Body of pancreas (tissue), 4 donors: ENCODE results near the gene CENPC. TPM values are rescaled to one million over a fixed set of nuclear protein-coding genes. Genes with fewer than 3 reads are reported as not detected.

ENCODE experiments used
- ATAC-seq: fragments of 150-250 bp; one replicate; pipeline ENCODE4 v1.9.1; 2016
- DNase-seq, 4 donors: peaks; one replicate each; pipeline ENCODE4 v3.0.0-alpha.2; 2019
- H3K27ac ChIP-seq, 4 donors: fragments of 200-600 bp; sonication (generic); 1 replicate in 3 of 4; 2 replicates in 1 of 4; pipeline versions ENCODE4 v1.5.1 to v1.6.1; 2016 to 2019; ENCODE audit warnings: mild to moderate bottlenecking in 1 of 4, mixed read lengths in 1 of 4, moderate library complexity in 1 of 4
- H3K27me3 ChIP-seq, 2 donors: fragments of 200-600 bp; sonication (generic); one replicate each; pipeline ENCODE4 v1.6.0; 2016; ENCODE audit warnings: mild to moderate bottlenecking in 1 of 2
- H3K36me3 ChIP-seq, 2 donors: fragments of 200-600 bp; sonication (generic); replicated peaks in 1 of 2; 2 replicates each; pipeline ENCODE4 v1.5.1; 2016; ENCODE audit warnings: low read depth in 2 of 2; ENCODE audit not compliant: insufficient read depth in 1 of 2
- H3K4me1 ChIP-seq: fragments of 200-600 bp; sonication (generic); one replicate; pipeline ENCODE4 v1.6.0; 2016
- H3K4me3 ChIP-seq, 2 donors: fragments of 200-600 bp; sonication (generic); 1 replicate in 1 of 2; 2 replicates in 1 of 2; pipeline ENCODE4 v1.5.1; 2016 to 2019
- H3K9me3 ChIP-seq, 3 donors: fragments of 200-600 bp; sonication (generic); 1 replicate in 2 of 3; 2 replicates in 1 of 3; pipeline ENCODE4 v1.5.1; 2016
- POLR2A ChIP-seq, 3 donors: fragments of 450-650 bp; IDR thresholded peaks; one replicate each; pipeline ENCODE4 v1.6.1; 2016; ENCODE audit warnings: antibody characterized with exemption in 3 of 3, mild to moderate bottlenecking in 2 of 3
- WGBS, 2 donors: methylation state at CpG; one replicate each; pipeline ENCODE4 v1.1.5; 2017; 5-methylcytosine and 5-hydroxymethylcytosine counted together
- intact Hi-C: fragments of 100-400 bp; cut with DNase I; formaldehyde crosslinking; loops from one replicate; pipeline ENCODE4 v1.15.1; 2023
- total RNA-seq, 2 donors: library from RNA; depleted of rRNA; stranded (reverse); fragments of >200 nt; gene quantifications; one replicate each; pipeline ENCODE4 v1.1.0, GENCODE V29; 2016
- TF ChIP-seq, protein P1 (sequence below), 7 experiments: fragments of 450-650 bp in 4 of 7; fragments of 200-600 bp in 3 of 7; sonication (generic) in 3 of 7; IDR thresholded peaks; one replicate each; pipeline ENCODE4 v1.5.1; 2016 to 2019; ENCODE audit warnings: antibody characterized with exemption in 7 of 7

CENPC gene
- total RNA-seq, 2 donors from 2014 or later, result 36.8 to 44.5 TPM

DNA sequence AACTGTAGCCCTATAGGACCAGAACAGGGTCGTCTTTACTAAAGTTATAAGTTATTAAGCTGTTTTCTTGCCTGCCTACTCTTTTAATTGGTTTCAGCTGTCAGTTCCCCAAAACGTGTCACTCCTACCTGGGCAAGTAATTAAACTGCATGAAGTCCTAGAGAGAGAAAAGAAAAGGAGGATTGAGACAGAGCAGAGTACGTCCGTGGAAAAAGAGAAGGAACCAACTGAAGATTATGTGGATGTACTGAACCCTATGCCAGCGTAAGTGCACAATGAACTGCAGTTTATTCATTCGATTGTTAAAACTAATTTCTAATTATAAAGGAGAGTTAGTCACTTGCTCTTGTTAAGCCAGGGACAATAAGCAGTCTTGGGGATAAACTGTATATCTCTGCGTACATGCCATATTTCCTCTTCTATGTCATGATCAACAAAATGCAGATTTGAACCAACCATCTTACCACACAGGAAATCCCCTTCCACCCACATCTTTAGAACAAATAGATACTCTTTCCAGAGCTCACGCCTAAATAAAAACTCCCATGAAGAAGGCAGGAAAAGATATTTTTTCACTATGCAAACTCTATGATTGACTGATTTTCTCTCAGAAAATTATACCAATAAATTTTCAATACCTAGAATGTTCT, 36.0 kb upstream of the CENPC start:
- ATAC-seq, result no peak
- intact Hi-C loops, result no loop called here
- H3K27me3 ChIP-seq, result no peaks in the 10 kb centered on the region
- peaks cover 18% of the 10 kb centered on the region for H3K4me1 ChIP-seq
- WGBS, 2 donors, result 64 to 81% methylated on average over 8 of the region's 8 CpGs
- DNase-seq, result no peak
- TF ChIP-seq, protein P1, sequence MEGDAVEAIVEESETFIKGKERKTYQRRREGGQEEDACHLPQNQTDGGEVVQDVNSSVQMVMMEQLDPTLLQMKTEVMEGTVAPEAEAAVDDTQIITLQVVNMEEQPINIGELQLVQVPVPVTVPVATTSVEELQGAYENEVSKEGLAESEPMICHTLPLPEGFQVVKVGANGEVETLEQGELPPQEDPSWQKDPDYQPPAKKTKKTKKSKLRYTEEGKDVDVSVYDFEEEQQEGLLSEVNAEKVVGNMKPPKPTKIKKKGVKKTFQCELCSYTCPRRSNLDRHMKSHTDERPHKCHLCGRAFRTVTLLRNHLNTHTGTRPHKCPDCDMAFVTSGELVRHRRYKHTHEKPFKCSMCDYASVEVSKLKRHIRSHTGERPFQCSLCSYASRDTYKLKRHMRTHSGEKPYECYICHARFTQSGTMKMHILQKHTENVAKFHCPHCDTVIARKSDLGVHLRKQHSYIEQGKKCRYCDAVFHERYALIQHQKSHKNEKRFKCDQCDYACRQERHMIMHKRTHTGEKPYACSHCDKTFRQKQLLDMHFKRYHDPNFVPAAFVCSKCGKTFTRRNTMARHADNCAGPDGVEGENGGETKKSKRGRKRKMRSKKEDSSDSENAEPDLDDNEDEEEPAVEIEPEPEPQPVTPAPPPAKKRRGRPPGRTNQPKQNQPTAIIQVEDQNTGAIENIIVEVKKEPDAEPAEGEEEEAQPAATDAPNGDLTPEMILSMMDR (IDR thresholded peaks at IDR 0.05), result no peak
- no peak for TF ChIP-seq POLR2A (IDR thresholded peaks at IDR 0.05)
- no peak overlapping the region for H3K27ac ChIP-seq
- H3K36me3 ChIP-seq, result no peaks in the 10 kb centered on the region
- H3K4me3 ChIP-seq, result no peak overlapping the region
- H3K9me3 ChIP-seq, result no peaks in the 10 kb centered on the region

DNA sequence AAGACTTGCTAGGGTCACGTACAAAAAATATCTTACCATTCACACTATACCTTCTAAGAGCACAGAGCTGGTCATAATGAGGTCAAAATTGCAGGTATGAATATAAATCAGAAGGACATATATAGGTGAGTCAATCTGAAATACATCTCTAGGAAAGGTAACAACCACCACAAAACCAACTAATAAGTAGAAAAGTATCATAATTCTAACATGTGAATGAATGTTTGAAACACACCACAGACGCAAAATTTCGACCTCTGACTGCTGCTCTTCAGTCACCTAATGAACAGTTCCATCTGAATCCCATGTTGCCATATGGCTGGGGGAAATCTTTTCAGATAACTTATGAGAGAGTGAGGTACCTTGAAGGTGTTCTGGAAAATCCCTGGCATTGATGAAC, 35.3 kb upstream of the CENPC start:
- Histone ChIP-seq H3K4me3 (no peak overlapping the region), H3K9me3 (no peaks in the 10 kb centered on the region), H3K4me1 (peaks cover 13% of the 10 kb centered on the region), H3K36me3 (no peaks in the 10 kb centered on the region), H3K27me3 (no peaks in the 10 kb centered on the region), H3K27ac (no peak overlapping the region)
- 81 to 89% methylated on average over 3 of the region's 3 CpGs for WGBS, 2 donors
- DNase-seq (no peak), ATAC-seq (no peak)
- intact Hi-C loops, result no loop called here
- TF ChIP-seq POLR2A (IDR thresholded peaks at IDR 0.05), result no peak
- TF ChIP-seq, protein P1 (IDR thresholded peaks at IDR 0.05), result no peak

DNA sequence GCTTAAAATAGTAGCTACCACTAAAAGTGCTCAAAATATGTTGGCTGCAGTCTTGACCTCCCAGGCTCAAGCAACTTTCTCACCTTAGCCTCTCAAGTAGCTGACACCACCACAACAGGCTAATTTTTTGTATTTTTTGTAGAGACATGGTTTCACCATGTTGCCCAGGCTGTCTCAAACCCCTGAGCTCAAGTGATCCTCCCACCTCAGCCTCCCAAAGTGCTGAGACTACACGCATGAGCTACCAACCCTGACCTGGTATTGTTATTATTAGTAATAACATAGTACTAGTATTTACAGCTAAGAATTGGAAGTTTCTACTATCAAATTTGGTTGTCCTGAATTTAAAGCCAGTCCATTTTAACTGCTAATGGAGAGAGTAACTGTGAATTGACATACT, 31.2 kb upstream of the CENPC start:
- no peaks in the 10 kb centered on the region for H3K9me3 ChIP-seq
- no peaks in the 10 kb centered on the region for H3K36me3 ChIP-seq
- intact Hi-C loops, result no loop called here
- no peak overlapping the region for H3K27ac ChIP-seq
- DNase-seq (no peak), ATAC-seq (no peak)
- TF ChIP-seq, protein P1 (IDR thresholded peaks at IDR 0.05), result no peak
- TF ChIP-seq POLR2A (IDR thresholded peaks at IDR 0.05), result no peak
- H3K4me1 ChIP-seq, result peaks cover 8% of the 10 kb centered on the region
- no peaks in the 10 kb centered on the region for H3K27me3 ChIP-seq
- 91 to 93% methylated on average over 1 of the region's 1 CpG for WGBS, 2 donors
- H3K4me3 ChIP-seq, result no peak overlapping the region

DNA sequence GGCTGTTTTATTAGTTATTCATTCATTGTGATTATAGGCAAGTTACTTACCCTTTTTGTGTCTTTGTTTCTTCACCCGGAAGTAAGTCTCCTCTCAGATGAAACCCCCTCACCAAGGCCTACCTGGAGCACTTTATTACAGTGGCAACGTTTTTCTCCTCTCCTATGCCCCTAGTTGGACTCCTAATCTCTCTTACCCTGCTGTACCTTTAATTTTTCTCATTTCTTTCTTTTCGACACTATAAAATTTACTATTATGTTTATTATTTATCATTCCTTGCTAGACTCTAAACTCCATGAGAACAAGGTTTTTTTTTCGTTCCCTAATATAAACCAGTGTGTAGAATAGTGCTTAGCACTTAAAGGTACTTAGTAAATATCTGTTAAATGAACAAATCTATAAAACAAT, 30.8 kb upstream of the CENPC start:
- H3K9me3 ChIP-seq, result no peaks in the 10 kb centered on the region
- ATAC-seq (no peak), DNase-seq (no peak)
- peaks cover 8% of the 10 kb centered on the region for H3K4me1 ChIP-seq
- no peaks in the 10 kb centered on the region for H3K36me3 ChIP-seq
- no peak for TF ChIP-seq POLR2A (IDR thresholded peaks at IDR 0.05)
- TF ChIP-seq, protein P1 (IDR thresholded peaks at IDR 0.05), result no peak
- H3K27me3 ChIP-seq, result no peaks in the 10 kb centered on the region
- intact Hi-C loops, result no loop called here
- H3K4me3 ChIP-seq, result no peak overlapping the region
- H3K27ac ChIP-seq, result peak overlapping the region in 2 of 4 donors; percentile 33 to 69
- WGBS, 2 donors, result 80 to 90% methylated on average over 4 of the region's 4 CpGs
